GM12864 (cell line): Measurements from ENCODE around the gene F7.
"Not testable (repeated sequence)": the region's sequence is repeated elsewhere in the genome, so short reads cannot be mapped to it uniquely, and the experiment has no call there.

ENCODE experiments used
- DNase-seq: peaks from one replicate; pipeline ENCODE4 v3.0.0-alpha.2; 2011; ENCODE audit warnings: low read depth
- H3K4me3 ChIP-seq: 2 replicates; pipeline ENCODE4 v1.5.1; 2011; ENCODE audit warnings: mild to moderate bottlenecking, low read depth, low read length, control low read depth
- TF ChIP-seq, protein P1 (sequence below): IDR thresholded peaks from 2 replicates; pipeline ENCODE4 v1.5.1; 2011; ENCODE audit warnings: low read depth, mild to moderate bottlenecking, moderate library complexity, low read length, control low read depth, inconsistent platforms; ENCODE audit errors: missing control alignments

The F7 gene

GRCh38 chr13:113077953-113078901 lies 27.4 kb upstream of the F7 start:
- no peak overlapping the region for H3K4me3 ChIP-seq
- DNase-seq: no peak
- TF ChIP-seq, protein P1, sequence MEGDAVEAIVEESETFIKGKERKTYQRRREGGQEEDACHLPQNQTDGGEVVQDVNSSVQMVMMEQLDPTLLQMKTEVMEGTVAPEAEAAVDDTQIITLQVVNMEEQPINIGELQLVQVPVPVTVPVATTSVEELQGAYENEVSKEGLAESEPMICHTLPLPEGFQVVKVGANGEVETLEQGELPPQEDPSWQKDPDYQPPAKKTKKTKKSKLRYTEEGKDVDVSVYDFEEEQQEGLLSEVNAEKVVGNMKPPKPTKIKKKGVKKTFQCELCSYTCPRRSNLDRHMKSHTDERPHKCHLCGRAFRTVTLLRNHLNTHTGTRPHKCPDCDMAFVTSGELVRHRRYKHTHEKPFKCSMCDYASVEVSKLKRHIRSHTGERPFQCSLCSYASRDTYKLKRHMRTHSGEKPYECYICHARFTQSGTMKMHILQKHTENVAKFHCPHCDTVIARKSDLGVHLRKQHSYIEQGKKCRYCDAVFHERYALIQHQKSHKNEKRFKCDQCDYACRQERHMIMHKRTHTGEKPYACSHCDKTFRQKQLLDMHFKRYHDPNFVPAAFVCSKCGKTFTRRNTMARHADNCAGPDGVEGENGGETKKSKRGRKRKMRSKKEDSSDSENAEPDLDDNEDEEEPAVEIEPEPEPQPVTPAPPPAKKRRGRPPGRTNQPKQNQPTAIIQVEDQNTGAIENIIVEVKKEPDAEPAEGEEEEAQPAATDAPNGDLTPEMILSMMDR: no peak

DNA sequence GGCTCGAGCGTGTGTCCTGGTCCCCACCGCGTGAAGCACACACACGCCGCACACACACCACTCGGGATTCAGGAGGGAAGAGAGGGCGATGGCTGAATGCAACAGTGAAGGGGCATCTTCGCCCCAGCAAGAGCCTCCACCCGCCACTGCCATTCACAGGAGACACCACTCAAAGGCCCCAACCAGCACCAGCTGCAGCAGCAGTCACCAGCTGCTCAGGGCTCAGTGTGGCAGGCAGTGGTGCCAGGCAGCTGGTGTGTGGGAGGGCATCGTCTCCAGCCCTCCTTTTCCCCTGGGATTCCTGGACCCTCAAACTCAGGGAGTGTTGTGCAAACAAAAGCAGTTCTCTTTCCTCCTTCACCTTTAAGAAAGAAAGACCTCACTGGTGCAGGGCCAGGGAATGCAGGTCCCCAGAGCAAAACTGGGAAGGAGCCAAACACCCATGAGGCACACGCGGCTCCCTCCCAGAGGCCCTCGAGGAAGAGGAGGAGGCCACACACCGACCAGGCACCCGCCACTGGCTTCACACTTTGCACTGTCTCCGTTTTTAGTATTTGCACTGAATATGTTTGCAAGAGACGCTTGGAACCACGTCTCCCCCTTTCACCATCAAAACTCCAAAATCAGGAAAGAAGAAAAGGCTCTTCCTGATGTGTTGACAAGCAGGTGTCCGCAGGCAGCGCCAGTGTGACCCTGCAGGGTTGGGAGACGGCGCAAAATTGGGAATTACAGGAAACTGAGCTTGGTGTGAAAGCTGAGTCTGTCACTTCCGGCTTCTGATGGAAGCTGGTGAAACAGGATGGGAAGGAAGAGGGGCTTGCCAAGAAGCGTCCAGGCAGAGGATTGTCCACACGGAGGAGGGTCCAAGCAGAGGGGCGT lies 26.4 kb upstream of the F7 start:
- TF ChIP-seq, protein P1: no peak
- no peak for DNase-seq

DNA sequence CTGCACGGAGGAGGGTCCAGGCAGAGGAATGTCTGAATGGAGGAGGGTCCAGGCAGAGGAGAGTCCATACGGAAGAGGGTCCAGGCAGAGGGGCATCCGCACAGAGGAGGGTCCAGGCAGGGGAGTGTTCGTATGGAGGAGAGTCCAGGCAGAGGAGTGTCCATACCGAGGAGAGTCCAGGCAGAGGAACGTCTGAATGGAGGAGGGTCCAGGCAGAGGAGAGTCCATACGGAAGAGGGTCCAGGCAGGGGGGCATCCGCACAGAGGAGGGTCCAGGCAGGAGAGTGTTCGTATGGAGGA lies 25.9 kb upstream of the F7 start:
- H3K4me3 ChIP-seq: not testable (repeated sequence)

More for the DNA sequence above, 26.4 kb upstream of the F7 start:
- H3K4me3 ChIP-seq: no peak overlapping the region

DNA sequence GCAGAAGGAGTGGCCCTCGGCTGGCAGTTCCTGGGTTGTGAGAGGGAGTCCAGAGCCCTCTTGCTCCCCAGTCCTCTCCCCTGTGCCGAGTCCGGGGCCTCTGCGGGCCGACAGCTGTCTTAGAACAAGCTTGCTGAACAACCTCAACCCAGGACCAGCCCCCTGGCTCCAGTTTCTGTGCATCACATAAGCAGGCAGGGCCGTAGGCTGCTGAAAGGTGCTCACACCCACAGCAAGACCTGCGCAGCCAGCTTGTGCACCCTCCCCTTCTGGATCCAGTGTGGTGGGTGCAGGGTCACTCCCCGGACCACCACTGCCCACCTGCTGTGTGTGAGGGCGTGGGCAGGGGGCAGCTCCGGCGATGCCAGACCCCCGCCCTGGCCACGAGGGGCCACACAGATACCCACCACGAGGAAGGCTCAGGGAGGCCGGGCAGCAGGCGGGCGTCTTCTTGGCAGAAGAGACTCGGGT lies 25.2 kb upstream of the F7 start:
- no peak for DNase-seq
- TF ChIP-seq, protein P1: no peak
- no peak overlapping the region for H3K4me3 ChIP-seq

More for the DNA sequence above, 25.9 kb upstream of the F7 start:
- not testable (repeated sequence) for DNase-seq

- DNase-seq: no peak
- TF ChIP-seq, protein P1: no peak
- no peak overlapping the region for H3K4me3 ChIP-seq
Observed at GRCh38 chr13:113080901-113081521, 24.6 kb upstream of the F7 start.

GRCh38 chr13:113082198-113083021 lies 23.2 kb upstream of the F7 start:
- H3K4me3 ChIP-seq: no peak overlapping the region
- no peak for DNase-seq
- TF ChIP-seq, protein P1: no peak
